CD4-positive, alpha-beta memory T cell (primary cell): ENCODE data around the gene TMEM135. TPM values are rescaled to one million over a fixed set of nuclear protein-coding genes. Genes with fewer than 3 reads are reported as not detected.
A peak's percentile ranks its signal among the peaks of the same experiment; 100 is the strongest.

Experiments used
- CTCF ChIA-PET: fragments of 350-600 bp; sonication (Branson Sonifier 250); formaldehyde crosslinking; loops from one replicate; lab custom pipeline; 2021; ENCODE audit warnings: inconsistent platforms; ENCODE audit not compliant: partially characterized antibody; lab: Charles Lee
- POLR2A ChIA-PET: fragments of 350-600 bp; sonication (Branson Sonifier 250); formaldehyde crosslinking; loops from one replicate; lab custom pipeline; 2021; ENCODE audit not compliant: partially characterized antibody; lab: Charles Lee
- DNase-seq, 5 donors: peaks; one replicate each; pipeline versions ENCODE4 v3.0.0 to v3.0.0-alpha.2; 2020 to 2022; ENCODE audit warnings: mixed read lengths in 1 of 5
- H3K27ac ChIP-seq: one replicate; pipeline ENCODE4 v1.7.0; 2013; ENCODE audit warnings: low read depth, low read length
- H3K27me3 ChIP-seq: 2 replicates; pipeline ENCODE4 v1.7.0; 2013; ENCODE audit warnings: mild to moderate bottlenecking, low read length, moderate library complexity; ENCODE audit not compliant: insufficient read depth
- H3K36me3 ChIP-seq: 2 replicates; pipeline ENCODE4 v1.7.0; 2013; ENCODE audit warnings: mild to moderate bottlenecking, low read length, moderate library complexity; ENCODE audit not compliant: insufficient read depth
- H3K4me1 ChIP-seq: 2 replicates; pipeline ENCODE4 v1.7.0; 2013; ENCODE audit warnings: mild to moderate bottlenecking, low read length, moderate library complexity; ENCODE audit not compliant: insufficient read depth
- H3K4me3 ChIP-seq, 2 donors: one replicate each; pipeline ENCODE4 v1.7.0; 2013; ENCODE audit warnings: low read length in 2 of 2, mild to moderate bottlenecking in 1 of 2
- H3K9me3 ChIP-seq, 2 donors: one replicate each; pipeline ENCODE4 v1.7.0; 2013; ENCODE audit warnings: low read length in 2 of 2, control low read depth in 1 of 2; ENCODE audit not compliant: control insufficient read depth in 1 of 2
- H3K27ac Mint-ChIP-seq, 7 donors: one replicate each; pipeline ENCODE4 v1.8.0; 2020 to 2021; ENCODE audit warnings: mixed read lengths in 7 of 7, mild to moderate bottlenecking in 6 of 7, inconsistent platforms in 3 of 7, moderate library complexity in 3 of 7
- H3K27me3 Mint-ChIP-seq, 2 donors: one replicate each; pipeline ENCODE4 v1.8.0; 2020 to 2021; ENCODE audit warnings: mixed read lengths in 2 of 2
- H3K36me3 Mint-ChIP-seq, 2 donors: one replicate each; pipeline ENCODE4 v1.8.0; 2020 to 2021; ENCODE audit warnings: mixed read lengths in 2 of 2, inconsistent platforms in 1 of 2, mild to moderate bottlenecking in 1 of 2
- H3K4me1 Mint-ChIP-seq, 4 donors: one replicate each; pipeline ENCODE4 v1.8.0; 2020 to 2021; ENCODE audit warnings: mixed read lengths in 4 of 4, mild to moderate bottlenecking in 1 of 4
- H3K4me3 Mint-ChIP-seq, 8 donors: one replicate each; pipeline ENCODE4 v1.8.0; 2020 to 2021; ENCODE audit warnings: mixed read lengths in 8 of 8, mild to moderate bottlenecking in 7 of 8, moderate library complexity in 6 of 8, inconsistent platforms in 3 of 8
- H3K9me3 Mint-ChIP-seq, 8 donors: one replicate each; pipeline ENCODE4 v1.8.0; 2020 to 2021; ENCODE audit warnings: mixed read lengths in 8 of 8, mild to moderate bottlenecking in 5 of 8, inconsistent platforms in 3 of 8, moderate library complexity in 1 of 8
- intact Hi-C: fragments of 100-400 bp; cut with micrococcal nuclease; formaldehyde crosslinking; loops from one replicate; pipeline ENCODE4 v1.15.1; 2023
- polyA plus RNA-seq, 2 donors: library from polyadenylated mRNA; unstranded; fragments of 300-500 nt; fragmentation: Illumina TruSeq; gene quantifications; one replicate each; pipeline ENCODE4 v1.2.3, GENCODE V29; 2021
- total RNA-seq, 2 experiments: library from RNA; stranded (reverse); gene quantifications; one replicate each; pipeline ENCODE4 v1.2.3, GENCODE V29; 2021

The TMEM135 gene
- total and polyA plus RNA-seq, 4 experiments from 2014 or later = 6.6 to 12.4 (median 10.2) TPM

GRCh38 chr11:87228820-87229219 is 191.1 kb downstream of the TMEM135 start:
- Histone ChIP-seq H3K4me3 (no peak overlapping the region), H3K4me1 (no peaks in the 10 kb centered on the region), H3K27me3 (no peaks in the 10 kb centered on the region), H3K27ac (no peak overlapping the region), H3K9me3 (no peaks in the 10 kb centered on the region), H3K36me3 (no peaks in the 10 kb centered on the region)
- no peaks in the 10 kb centered on the region for H3K27me3 Mint-ChIP-seq
- DNase-seq = no peak
- no peak overlapping the region for H3K27ac Mint-ChIP-seq
- peaks cover 0 to 21% (median 16%) of the 10 kb centered on the region in 8 donors for H3K9me3 Mint-ChIP-seq
- H3K4me1 Mint-ChIP-seq = peaks cover 0 to 2% (median under 1%) of the 10 kb centered on the region in 4 donors
- no peak overlapping the region for H3K4me3 Mint-ChIP-seq
- H3K36me3 Mint-ChIP-seq = peaks cover 10 to 29% of the 10 kb centered on the region in 2 donors
- ChIA-PET CTCF (interaction anchor here (0.6 kb wide), 1 partner anchor 118 kb away, joined by 3 read pairs; no protein-coding TSS in a partner anchor), POLR2A (no interaction called here)
- intact Hi-C loops = no loop called here

- no peaks in the 10 kb centered on the region for H3K27me3 ChIP-seq
- H3K36me3 ChIP-seq = no peaks in the 10 kb centered on the region
- H3K9me3 Mint-ChIP-seq = peaks cover 0 to 21% (median 17%) of the 10 kb centered on the region in 8 donors
- H3K4me1 ChIP-seq = no peaks in the 10 kb centered on the region
- no peak overlapping the region for H3K4me3 Mint-ChIP-seq
- H3K4me3 ChIP-seq = no peak overlapping the region
- no peak overlapping the region for H3K27ac ChIP-seq
- no peaks in the 10 kb centered on the region for H3K9me3 ChIP-seq
- no peak for DNase-seq
- H3K4me1 Mint-ChIP-seq = peaks cover 0 to 2% (median under 1%) of the 10 kb centered on the region in 4 donors
- H3K27ac Mint-ChIP-seq = no peak overlapping the region
- peaks cover 10 to 24% of the 10 kb centered on the region in 2 donors for H3K36me3 Mint-ChIP-seq
- no peaks in the 10 kb centered on the region for H3K27me3 Mint-ChIP-seq
- POLR2A ChIA-PET = no interaction called here
- CTCF ChIA-PET = no interaction called here
- intact Hi-C loops = no loop called here
Measured at GRCh38 chr11:87230995-87231394, 193.3 kb downstream of the TMEM135 start.

- Mint-ChIP-seq H3K9me3 (peaks cover 0 to 21% (median 17%) of the 10 kb centered on the region in 8 donors), H3K4me1 (peaks cover 0 to 2% (median under 1%) of the 10 kb centered on the region in 4 donors), H3K36me3 (peaks cover 10 to 31% of the 10 kb centered on the region in 2 donors), H3K27me3 (no peaks in the 10 kb centered on the region), H3K27ac (no peak overlapping the region), H3K4me3 (peak overlapping the region in 1 of 8 donors; percentile 32)
- no peaks in the 10 kb centered on the region for H3K27me3 ChIP-seq
- DNase-seq = no peak
- no peak overlapping the region for H3K27ac ChIP-seq
- intact Hi-C loops = no loop called here
- H3K9me3 ChIP-seq = no peaks in the 10 kb centered on the region
- H3K36me3 ChIP-seq = no peaks in the 10 kb centered on the region
- ChIA-PET POLR2A (no interaction called here), CTCF (no interaction called here)
- no peak overlapping the region for H3K4me3 ChIP-seq
- H3K4me1 ChIP-seq = no peaks in the 10 kb centered on the region
Measured at GRCh38 chr11:87232320-87232719, 194.6 kb downstream of the TMEM135 start.

GRCh38 chr11:87235366-87235765 is 197.6 kb downstream of the TMEM135 start:
- H3K27me3 Mint-ChIP-seq = no peaks in the 10 kb centered on the region
- Histone ChIP-seq H3K4me1 (no peaks in the 10 kb centered on the region), H3K36me3 (no peaks in the 10 kb centered on the region), H3K27me3 (no peaks in the 10 kb centered on the region), H3K9me3 (no peaks in the 10 kb centered on the region), H3K4me3 (no peak overlapping the region), H3K27ac (no peak overlapping the region)
- ChIA-PET POLR2A (no interaction called here), CTCF (no interaction called here)
- H3K36me3 Mint-ChIP-seq = peaks cover 12 to 34% of the 10 kb centered on the region in 2 donors
- no peaks in the 10 kb centered on the region for H3K4me1 Mint-ChIP-seq
- no peak overlapping the region for H3K27ac Mint-ChIP-seq
- no peak overlapping the region for H3K4me3 Mint-ChIP-seq
- intact Hi-C loops = no loop called here
- H3K9me3 Mint-ChIP-seq = peaks cover 0 to 18% (median 17%) of the 10 kb centered on the region in 8 donors
- no peak for DNase-seq

GRCh38 chr11:87236368-87236767 is 198.6 kb downstream of the TMEM135 start:
- Mint-ChIP-seq H3K36me3 (peaks cover 9 to 28% of the 10 kb centered on the region in 2 donors), H3K4me1 (no peaks in the 10 kb centered on the region), H3K9me3 (peaks cover 0 to 12% (median 11%) of the 10 kb centered on the region in 8 donors), H3K4me3 (no peak overlapping the region), H3K27ac (peak overlapping the region in 1 of 7 donors; percentile 1), H3K27me3 (no peaks in the 10 kb centered on the region)
- no peak overlapping the region for H3K4me3 ChIP-seq
- intact Hi-C loops = no loop called here
- no peaks in the 10 kb centered on the region for H3K4me1 ChIP-seq
- H3K27me3 ChIP-seq = no peaks in the 10 kb centered on the region
- H3K36me3 ChIP-seq = no peaks in the 10 kb centered on the region
- H3K9me3 ChIP-seq = no peaks in the 10 kb centered on the region
- DNase-seq = no peak
- POLR2A ChIA-PET = no interaction called here
- CTCF ChIA-PET = no interaction called here
- H3K27ac ChIP-seq = no peak overlapping the region

GRCh38 chr11:87239001-87239400 is 201.3 kb downstream of the TMEM135 start:
- CTCF ChIA-PET = no interaction called here
- H3K4me1 ChIP-seq = no peaks in the 10 kb centered on the region

GRCh38 chr11:87239531-87239930 is 201.8 kb downstream of the TMEM135 start:
- Histone ChIP-seq H3K9me3 (no peaks in the 10 kb centered on the region), H3K36me3 (no peaks in the 10 kb centered on the region), H3K4me3 (no peak overlapping the region), H3K4me1 (no peaks in the 10 kb centered on the region), H3K27ac (no peak overlapping the region), H3K27me3 (no peaks in the 10 kb centered on the region)
- CTCF ChIA-PET = no interaction called here
- Mint-ChIP-seq H3K27ac (no peak overlapping the region), H3K36me3 (peaks cover 5 to 20% of the 10 kb centered on the region in 2 donors), H3K27me3 (no peaks in the 10 kb centered on the region), H3K9me3 (peaks cover 0 to 6% (median 0%) of the 10 kb centered on the region in 8 donors), H3K4me1 (no peaks in the 10 kb centered on the region), H3K4me3 (no peak overlapping the region)
- POLR2A ChIA-PET = interaction anchor here (0.8 kb wide), 1 partner anchor 20 kb away, joined by 3 read pairs; no protein-coding TSS in a partner anchor
- no peak for DNase-seq
- intact Hi-C loops = no loop called here

More at GRCh38 chr11:87239001-87239400, 201.3 kb downstream of the TMEM135 start:
- Histone ChIP-seq H3K27me3 (no peaks in the 10 kb centered on the region), H3K9me3 (no peaks in the 10 kb centered on the region), H3K36me3 (no peaks in the 10 kb centered on the region), H3K4me3 (no peak overlapping the region), H3K27ac (no peak overlapping the region)
- Mint-ChIP-seq H3K36me3 (peaks cover 5 to 20% of the 10 kb centered on the region in 2 donors), H3K9me3 (peaks cover 0 to 6% (median 0%) of the 10 kb centered on the region in 8 donors), H3K27ac (no peak overlapping the region), H3K4me1 (no peaks in the 10 kb centered on the region), H3K27me3 (no peaks in the 10 kb centered on the region), H3K4me3 (no peak overlapping the region)
- POLR2A ChIA-PET = interaction anchor here (0.8 kb wide), 1 partner anchor 21 kb away, joined by 3 read pairs; no protein-coding TSS in a partner anchor
- DNase-seq = no peak
- intact Hi-C loops = no loop called here
